Hepatocyte (in vitro differentiated cells): Measurements from ENCODE around the gene ACTRT3.

ENCODE experiments used
- CTCF ChIP-seq: fragments of 200-600 bp; sonication (generic); IDR thresholded peaks from 2 replicates; pipeline ENCODE4 v1.5.1; 2016; ENCODE audit warnings: antibody characterized with exemption, mild to moderate bottlenecking; ENCODE audit not compliant: poor library complexity
- EZH2 ChIP-seq: fragments of 200-600 bp; sonication (generic); IDR thresholded peaks from 2 replicates; pipeline ENCODE4 v1.6.1; 2016; ENCODE audit warnings: antibody characterized with exemption, mild to moderate bottlenecking, borderline replicate concordance

- TF ChIP-seq CTCF (no peak), EZH2 (no peak)
Measured at GRCh38 chr3:169811631-169812331, 42.4 kb upstream of the ACTRT3 start.
